GM18502 (cell line): ENCODE results near the gene NR4A1.

ENCODE experiments used
- ATAC-seq: cut with Tn5 transposase; IDR thresholded peaks from one replicate; pipeline ENCODE4 v1.9.1; 2021; ENCODE audit warnings: mild to moderate bottlenecking; ENCODE audit not compliant: unreplicated experiment, poor library complexity

The NR4A1 gene

GRCh38 chr12:52037248-52037861 lies 13.9 kb upstream of the NR4A1 start:
- no peak for ATAC-seq

- no peak for ATAC-seq
These were observed 12.8 kb upstream of the NR4A1 start for GRCh38 chr12:52038447-52038846.

- no peak for ATAC-seq
These were observed 10.2 kb upstream of the NR4A1 start for GRCh38 chr12:52041035-52041434.

GRCh38 chr12:52041695-52042123 lies 9.5 kb upstream of the NR4A1 start:
- no peak for ATAC-seq

- no peak for ATAC-seq
These were observed 8.4 kb upstream of the NR4A1 start for GRCh38 chr12:52042706-52043385.

GRCh38 chr12:52043386-52044212 lies 7.6 kb upstream of the NR4A1 start:
- ATAC-seq = no peak

GRCh38 chr12:52044292-52044983 lies 6.8 kb upstream of the NR4A1 start:
- no peak for ATAC-seq

GRCh38 chr12:52045794-52046199 lies 5.4 kb upstream of the NR4A1 start:
- no peak for ATAC-seq

- ATAC-seq = no peak
These were observed 4.4 kb upstream of the NR4A1 start for GRCh38 chr12:52046859-52047258.

- ATAC-seq = no peak
These were observed 2.0 kb upstream of the NR4A1 start for GRCh38 chr12:52049286-52049685.

- no peak for ATAC-seq
These were observed 1.6 kb upstream of the NR4A1 start for GRCh38 chr12:52049688-52050087.

GRCh38 chr12:52050116-52050757 lies 1.0 kb upstream of the NR4A1 start:
- ATAC-seq = no peak

- no peak for ATAC-seq
These were observed 1.4 kb downstream of the NR4A1 start for GRCh38 chr12:52052468-52053186.

- no peak for ATAC-seq
These were observed 2.4 kb downstream of the NR4A1 start for GRCh38 chr12:52053536-52054209.

GRCh38 chr12:52054231-52054832 lies 3.1 kb downstream of the NR4A1 start:
- no peak for ATAC-seq

- ATAC-seq = no peak
These were observed 3.8 kb downstream of the NR4A1 start for GRCh38 chr12:52054833-52055730.
